H1 (cell line): Measurements from ENCODE around the gene CHRNA9. TPM values are rescaled to one million over a fixed set of nuclear protein-coding genes. Genes with fewer than 3 reads are reported as not detected.
A peak's percentile ranks its signal among the peaks of the same experiment; 100 is the strongest.

Experiments
- ASH2L ChIP-seq: fragments of 200-600, 300-600 bp; sonication (generic); IDR thresholded peaks from one replicate; pipeline ENCODE4 v1.7.1; 2017; ENCODE audit warnings: low read length
- BACH1 ChIP-seq: IDR thresholded peaks from 2 replicates; pipeline ENCODE4 v1.6.1; 2012; ENCODE audit warnings: low read length, improper control_type of control experiment
- BRCA1 ChIP-seq: IDR thresholded peaks from 2 replicates; pipeline ENCODE4 v1.6.1; 2012; ENCODE audit warnings: low read depth, low read length, improper control_type of control experiment
- CHD2 ChIP-seq: IDR thresholded peaks from 2 replicates; pipeline ENCODE4 v1.6.1; 2012; ENCODE audit warnings: low read length, improper control_type of control experiment
- EP300 ChIP-seq, 2 experiments: IDR thresholded peaks; 1 replicate in 1 of 2; 2 replicates in 1 of 2; pipeline ENCODE4 v1.6.1; 2011 to 2012; ENCODE audit warnings: low read depth in 2 of 2, low read length in 2 of 2, mild to moderate bottlenecking in 2 of 2, borderline replicate concordance in 1 of 2, inconsistent platforms in 1 of 2, moderate library complexity in 1 of 2
- FOSL1 ChIP-seq: IDR thresholded peaks from 2 replicates; pipeline ENCODE4 v1.6.1; 2011; ENCODE audit warnings: mild to moderate bottlenecking, low read depth, low read length, moderate library complexity; ENCODE audit not compliant: insufficient read depth
- JUND ChIP-seq: IDR thresholded peaks from 2 replicates; pipeline ENCODE4 v1.6.1; 2011; ENCODE audit warnings: mild to moderate bottlenecking, improper control_type of control experiment, low read length
- PHF8 ChIP-seq: fragments of 200-600 bp; sonication (generic); conservative IDR thresholded peaks from 2 replicates; pipeline ENCODE4 v1.7.1; 2012; ENCODE audit warnings: low read depth, mild to moderate bottlenecking, inconsistent platforms, low read length, moderate library complexity
- POLR2AphosphoS5 ChIP-seq: IDR thresholded peaks from 2 replicates; pipeline ENCODE4 v1.6.1; 2011; ENCODE audit warnings: low read depth, low read length
- RBBP5 ChIP-seq: IDR thresholded peaks from 2 replicates; pipeline ENCODE4 v1.7.1; 2012; ENCODE audit warnings: low read depth, mild to moderate bottlenecking, inconsistent platforms, low read length, moderate library complexity, borderline replicate concordance
- RFX5 ChIP-seq: IDR thresholded peaks from 2 replicates; pipeline ENCODE4 v1.6.1; 2011; ENCODE audit warnings: low read depth, low read length, improper control_type of control experiment, borderline replicate concordance
- RNF2 ChIP-seq: fragments of 200-900, 300-1000 bp; sonication (generic); IDR thresholded peaks from 2 replicates; pipeline ENCODE4 v1.7.1; 2016; ENCODE audit warnings: borderline replicate concordance, low read depth, mild to moderate bottlenecking, antibody characterized with exemption, low read length; ENCODE audit not compliant: poor library complexity, severe bottlenecking; ENCODE audit errors: missing control alignments
- RXRA ChIP-seq: IDR thresholded peaks from 2 replicates; pipeline ENCODE4 v1.6.1; 2011; ENCODE audit warnings: low read depth, mild to moderate bottlenecking, low read length, moderate library complexity; ENCODE audit not compliant: insufficient read depth
- SAP30 ChIP-seq: fragments of 300-600 bp; sonication (generic); IDR thresholded peaks from 2 replicates; pipeline ENCODE4 v1.7.1; 2012; ENCODE audit warnings: low read length, moderate library complexity, mild to moderate bottlenecking, inconsistent platforms; ENCODE audit not compliant: insufficient read depth, insufficient replicate concordance
- SP2 ChIP-seq: IDR thresholded peaks from 2 replicates; pipeline ENCODE4 v1.6.1; 2012; ENCODE audit warnings: mild to moderate bottlenecking, low read length, inconsistent platforms
- SUZ12 ChIP-seq: fragments of 200-600 bp; sonication (generic); IDR thresholded peaks from 2 replicates; pipeline ENCODE4 v1.6.1; 2012; ENCODE audit warnings: mild to moderate bottlenecking, inconsistent platforms, low read length, moderate library complexity, mixed read lengths
- polyA plus RNA-seq, 7 experiments: library from polyadenylated mRNA; depleted of rRNA in 3 of 7; stranded (reverse) in 5 of 7; unstranded in 2 of 7; fragments of >200 nt in 5 of 7; fragments of 200-250 nt in 2 of 7; gene quantifications; 1 replicate in 5 of 7; 2 replicates in 1 of 7; 4 replicates in 1 of 7; pipeline versions ENCODE4 v1.2.1 to v1.2.3, GENCODE V29; 2011 to 2013; ENCODE audit warnings: missing spikeins in 2 of 7, mixed read lengths in 2 of 7
- total RNA-seq: library from RNA; stranded (reverse); fragmentation: NEBNext Ultra II Directional; extraction: Animal tissue kit (Norgen Biotek cat#: 25700); gene quantifications from 2 replicates; pipeline ENCODE4 v1.2.1, GENCODE V29; 2021
- TF ChIP-seq, protein P1 (sequence below): IDR thresholded peaks from 2 replicates; pipeline ENCODE4 v1.6.1; 2011; ENCODE audit warnings: low read depth, mild to moderate bottlenecking, low read length; ENCODE audit not compliant: insufficient read depth
- TF ChIP-seq, protein P2 (sequence below), 3 experiments: IDR thresholded peaks; 1 replicate in 2 of 3; 2 replicates in 1 of 3; pipeline versions ENCODE4 v1.5.1 to v1.6.1; 2011; ENCODE audit warnings: low read length in 3 of 3, mild to moderate bottlenecking in 3 of 3, inconsistent platforms in 2 of 3, low read depth in 1 of 3, moderate library complexity in 1 of 3; ENCODE audit not compliant: insufficient read depth in 1 of 3; ENCODE audit errors: control extremely low read depth in 1 of 3

CHRNA9 gene
- total and polyA plus RNA-seq, 2 of the 8 experiments (the other 6 are each of a cell fraction or from before 2014, with no cell fraction given), result 1.4 to 3.3 TPM

GRCh38 chr4:40316782-40317635, 18.1 kb upstream of the CHRNA9 start (continued):
- TF ChIP-seq RXRA (0 out of 2 replicates have a peak, but pooled peaks have one; percentile 14), RFX5 (no peak), POLR2AphosphoS5 (no peak), JUND (no peak), BRCA1 (no peak), PHF8 (no peak), BACH1 (no peak), CHD2 (no peak), ASH2L (no peak), SP2 (no peak), SUZ12 (no peak), FOSL1 (no peak), RNF2 (no peak), EP300 (IDR thresholded peaks at IDR 0.05; ENCODE audit: borderline replicate concordance in 1 of 2, low read depth in 2 of 2, low read length in 2 of 2) (no peak), SAP30 (no peak), RBBP5 (no peak)
- TF ChIP-seq, protein P1, sequence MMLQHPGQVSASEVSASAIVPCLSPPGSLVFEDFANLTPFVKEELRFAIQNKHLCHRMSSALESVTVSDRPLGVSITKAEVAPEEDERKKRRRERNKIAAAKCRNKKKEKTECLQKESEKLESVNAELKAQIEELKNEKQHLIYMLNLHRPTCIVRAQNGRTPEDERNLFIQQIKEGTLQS, result no peak
- TF ChIP-seq, protein P2, sequence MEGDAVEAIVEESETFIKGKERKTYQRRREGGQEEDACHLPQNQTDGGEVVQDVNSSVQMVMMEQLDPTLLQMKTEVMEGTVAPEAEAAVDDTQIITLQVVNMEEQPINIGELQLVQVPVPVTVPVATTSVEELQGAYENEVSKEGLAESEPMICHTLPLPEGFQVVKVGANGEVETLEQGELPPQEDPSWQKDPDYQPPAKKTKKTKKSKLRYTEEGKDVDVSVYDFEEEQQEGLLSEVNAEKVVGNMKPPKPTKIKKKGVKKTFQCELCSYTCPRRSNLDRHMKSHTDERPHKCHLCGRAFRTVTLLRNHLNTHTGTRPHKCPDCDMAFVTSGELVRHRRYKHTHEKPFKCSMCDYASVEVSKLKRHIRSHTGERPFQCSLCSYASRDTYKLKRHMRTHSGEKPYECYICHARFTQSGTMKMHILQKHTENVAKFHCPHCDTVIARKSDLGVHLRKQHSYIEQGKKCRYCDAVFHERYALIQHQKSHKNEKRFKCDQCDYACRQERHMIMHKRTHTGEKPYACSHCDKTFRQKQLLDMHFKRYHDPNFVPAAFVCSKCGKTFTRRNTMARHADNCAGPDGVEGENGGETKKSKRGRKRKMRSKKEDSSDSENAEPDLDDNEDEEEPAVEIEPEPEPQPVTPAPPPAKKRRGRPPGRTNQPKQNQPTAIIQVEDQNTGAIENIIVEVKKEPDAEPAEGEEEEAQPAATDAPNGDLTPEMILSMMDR (IDR thresholded peaks at IDR 0.05; ENCODE audit: control extremely low read depth in 1 of 3, insufficient read depth in 1 of 3, low read depth in 1 of 3, low read length in 3 of 3), result peak in 2 of 3 experiments; percentile 77 to 85; a peak in 3 of 4 replicates
